GM13977 (cell line): ENCODE results near the gene POLA1.
"Not testable (repeated sequence)": the region's sequence is repeated elsewhere in the genome, so short reads cannot be mapped to it uniquely, and the experiment has no call there.

ENCODE experiments used
- DNase-seq: peaks from one replicate; pipeline ENCODE4 v3.0.0; 2012; ENCODE audit warnings: low spot score
- in situ Hi-C: fragments of 300-500 bp; cut with MboI; formaldehyde crosslinking; loops from one replicate; pipeline ENCODE4 v1.12.0; 2022; ENCODE audit warnings: low sequenced_read_pairs, low pct_unique_long_range_greater_than_20kb, mixed read lengths, inconsistent platforms; ENCODE audit not compliant: unreplicated experiment
- TF ChIP-seq, protein P1 (sequence below): IDR thresholded peaks from 2 replicates; pipeline ENCODE4 v1.5.1; 2012; ENCODE audit warnings: mild to moderate bottlenecking, control low read depth; ENCODE audit not compliant: insufficient read depth; ENCODE audit errors: extremely low read depth, missing control alignments

The POLA1 gene

DNA sequence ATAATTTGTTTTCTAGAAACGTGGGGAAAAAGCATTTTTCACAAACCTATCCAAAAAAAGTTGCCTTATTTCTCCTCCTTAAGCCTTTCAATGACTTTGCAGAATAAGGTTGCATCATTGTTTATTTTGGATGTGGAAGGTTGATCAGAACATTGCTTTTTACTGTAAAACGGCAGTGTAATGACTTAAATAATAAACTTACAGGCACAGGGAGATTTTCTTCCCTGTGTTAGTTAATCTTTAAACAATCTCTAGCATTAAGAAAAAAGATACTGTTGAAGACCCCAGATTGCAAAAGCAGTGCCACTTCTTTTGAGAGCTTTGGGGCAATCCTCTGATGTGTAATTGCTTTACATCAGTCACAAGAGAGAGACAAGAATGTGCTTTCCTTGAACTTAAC is 168.6 kb downstream of the POLA1 start:
- TF ChIP-seq, protein P1, sequence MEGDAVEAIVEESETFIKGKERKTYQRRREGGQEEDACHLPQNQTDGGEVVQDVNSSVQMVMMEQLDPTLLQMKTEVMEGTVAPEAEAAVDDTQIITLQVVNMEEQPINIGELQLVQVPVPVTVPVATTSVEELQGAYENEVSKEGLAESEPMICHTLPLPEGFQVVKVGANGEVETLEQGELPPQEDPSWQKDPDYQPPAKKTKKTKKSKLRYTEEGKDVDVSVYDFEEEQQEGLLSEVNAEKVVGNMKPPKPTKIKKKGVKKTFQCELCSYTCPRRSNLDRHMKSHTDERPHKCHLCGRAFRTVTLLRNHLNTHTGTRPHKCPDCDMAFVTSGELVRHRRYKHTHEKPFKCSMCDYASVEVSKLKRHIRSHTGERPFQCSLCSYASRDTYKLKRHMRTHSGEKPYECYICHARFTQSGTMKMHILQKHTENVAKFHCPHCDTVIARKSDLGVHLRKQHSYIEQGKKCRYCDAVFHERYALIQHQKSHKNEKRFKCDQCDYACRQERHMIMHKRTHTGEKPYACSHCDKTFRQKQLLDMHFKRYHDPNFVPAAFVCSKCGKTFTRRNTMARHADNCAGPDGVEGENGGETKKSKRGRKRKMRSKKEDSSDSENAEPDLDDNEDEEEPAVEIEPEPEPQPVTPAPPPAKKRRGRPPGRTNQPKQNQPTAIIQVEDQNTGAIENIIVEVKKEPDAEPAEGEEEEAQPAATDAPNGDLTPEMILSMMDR, result no peak
- DNase-seq, result no peak
- in situ Hi-C loops, result no loop called here

DNA sequence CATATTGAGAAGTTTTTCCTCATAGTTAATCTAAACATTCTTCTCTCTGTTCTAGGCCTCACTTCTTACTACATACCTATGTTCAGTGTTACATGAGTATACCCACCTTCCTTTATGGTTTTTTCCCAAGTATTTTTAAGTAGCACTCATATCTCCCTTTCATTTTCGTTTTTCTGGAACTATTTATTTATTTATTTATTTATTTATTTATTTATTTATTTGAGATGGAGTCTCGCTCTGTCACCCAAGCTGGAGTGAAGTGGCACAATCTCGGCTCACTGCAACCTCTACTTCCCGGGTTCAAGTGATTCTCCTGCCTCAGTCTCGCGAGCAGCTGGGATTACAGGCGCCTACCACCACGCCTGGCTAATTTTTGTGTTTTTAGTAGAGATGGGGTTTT is 170.1 kb downstream of the POLA1 start:
- in situ Hi-C loops, result not testable (repeated sequence)

DNA sequence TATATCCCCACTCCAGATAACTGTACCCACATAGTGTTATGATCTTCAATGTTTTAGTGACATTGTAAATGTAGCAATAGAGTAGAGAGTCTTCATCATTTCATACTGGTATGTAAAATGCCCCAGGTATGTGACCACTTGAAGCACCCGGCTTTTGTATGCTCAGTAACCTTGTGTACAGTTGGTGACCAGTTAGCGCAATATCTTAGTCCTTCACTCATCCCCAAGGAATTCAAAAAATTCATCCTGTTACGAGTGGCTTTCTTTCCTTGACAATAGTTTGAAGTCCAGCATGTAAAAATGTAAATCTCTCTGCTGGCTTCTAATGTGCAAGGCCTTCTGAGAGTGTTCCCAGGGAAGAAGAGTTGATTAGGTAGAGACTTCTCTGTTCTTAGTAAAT is 176.4 kb downstream of the POLA1 start:
- TF ChIP-seq, protein P1, result no peak
- in situ Hi-C loops, result no loop called here
- no peak for DNase-seq

More for the DNA sequence above, 170.1 kb downstream of the POLA1 start:
- DNase-seq, result not testable (repeated sequence)

DNA sequence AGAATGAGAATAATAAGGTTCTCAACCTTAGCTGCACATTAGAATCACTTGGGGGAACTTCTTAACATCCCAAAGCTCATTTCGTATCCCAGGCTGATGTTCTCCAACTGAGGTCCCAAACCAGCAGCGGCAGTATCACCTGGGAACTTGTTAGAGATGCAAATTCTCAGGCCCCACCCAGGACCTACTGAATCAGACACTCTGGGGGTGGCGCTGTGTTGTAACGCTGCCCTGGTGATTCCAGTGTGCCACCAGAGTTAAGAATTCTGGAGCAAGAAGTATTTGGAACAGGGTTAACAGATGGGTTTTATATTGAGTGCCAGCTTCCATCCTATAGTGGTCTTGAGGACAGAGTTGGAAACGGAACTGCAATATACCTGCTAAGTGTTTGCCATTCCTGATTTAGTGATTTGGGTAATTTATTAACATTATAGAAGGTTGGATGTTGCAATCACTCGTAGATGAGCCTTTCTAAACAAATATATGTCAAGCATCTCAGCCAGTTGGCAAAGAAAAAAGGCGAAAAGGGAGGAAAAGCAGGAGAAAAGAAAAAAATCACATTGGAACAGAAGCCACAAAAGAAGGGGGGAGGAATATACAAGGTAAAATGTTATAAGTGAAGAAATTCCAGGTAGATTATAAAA is 181.0 kb downstream of the POLA1 start:
- no peak for DNase-seq
- TF ChIP-seq, protein P1, result no peak
- in situ Hi-C loops, result no loop called here

DNA sequence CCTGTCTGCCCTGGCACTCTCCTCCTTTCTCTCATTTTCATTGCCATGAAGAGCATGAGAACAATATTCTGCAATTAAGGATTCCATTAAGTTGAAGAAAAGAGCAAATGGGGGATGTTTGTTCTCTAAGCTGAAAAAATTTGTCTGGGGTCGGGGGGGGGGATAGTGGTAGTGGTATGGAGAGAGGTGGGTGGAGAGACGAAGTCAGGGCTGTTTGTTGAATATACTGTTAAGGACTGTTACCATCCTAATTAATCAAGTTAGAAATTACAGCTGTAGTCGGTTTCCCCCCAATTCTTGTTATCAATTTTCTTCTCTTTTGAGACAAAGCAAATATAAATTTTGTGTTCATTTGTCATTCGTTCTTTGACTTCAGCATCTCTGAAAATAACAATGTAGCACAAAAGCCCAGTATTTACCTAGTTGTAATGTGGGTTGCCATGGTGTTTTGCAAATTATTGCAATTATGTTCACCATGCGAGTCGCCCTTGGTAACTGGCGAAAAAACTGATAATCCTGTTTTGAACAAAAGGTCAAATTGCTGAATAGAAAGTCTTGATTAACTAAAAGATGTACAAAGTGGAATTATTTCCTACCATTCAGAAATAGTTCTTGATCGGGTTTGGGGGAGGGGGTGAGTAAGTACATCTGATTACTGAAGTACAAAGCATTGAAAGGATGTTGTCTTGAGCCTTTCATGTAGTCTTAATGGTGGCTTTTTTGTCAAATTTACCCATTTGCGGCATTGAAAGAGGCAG is 183.0 kb downstream of the POLA1 start:
- DNase-seq, result no peak
- TF ChIP-seq, protein P1, result no peak
- in situ Hi-C loops, result no loop called here

DNA sequence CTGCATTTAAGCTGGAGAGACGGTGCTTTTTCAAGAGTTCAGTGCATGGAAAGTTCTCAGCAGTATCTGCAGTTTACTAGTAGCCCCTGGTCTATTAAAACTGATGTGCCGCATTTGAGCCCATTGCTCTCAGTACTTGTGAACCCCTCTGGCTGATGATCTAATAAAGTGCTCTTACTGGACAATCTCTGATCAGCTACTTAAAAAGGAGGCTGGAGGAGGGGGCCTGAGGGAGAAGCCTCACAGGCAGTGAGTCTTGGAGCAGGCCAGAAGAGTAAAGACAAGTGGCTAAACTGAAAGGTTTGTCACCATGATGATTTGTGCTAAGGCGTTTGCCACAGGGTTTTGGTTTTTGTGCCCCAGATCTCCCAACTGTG is 183.6 kb downstream of the POLA1 start:
- DNase-seq, result no peak
- TF ChIP-seq, protein P1, result no peak
- in situ Hi-C loops, result no loop called here

DNA sequence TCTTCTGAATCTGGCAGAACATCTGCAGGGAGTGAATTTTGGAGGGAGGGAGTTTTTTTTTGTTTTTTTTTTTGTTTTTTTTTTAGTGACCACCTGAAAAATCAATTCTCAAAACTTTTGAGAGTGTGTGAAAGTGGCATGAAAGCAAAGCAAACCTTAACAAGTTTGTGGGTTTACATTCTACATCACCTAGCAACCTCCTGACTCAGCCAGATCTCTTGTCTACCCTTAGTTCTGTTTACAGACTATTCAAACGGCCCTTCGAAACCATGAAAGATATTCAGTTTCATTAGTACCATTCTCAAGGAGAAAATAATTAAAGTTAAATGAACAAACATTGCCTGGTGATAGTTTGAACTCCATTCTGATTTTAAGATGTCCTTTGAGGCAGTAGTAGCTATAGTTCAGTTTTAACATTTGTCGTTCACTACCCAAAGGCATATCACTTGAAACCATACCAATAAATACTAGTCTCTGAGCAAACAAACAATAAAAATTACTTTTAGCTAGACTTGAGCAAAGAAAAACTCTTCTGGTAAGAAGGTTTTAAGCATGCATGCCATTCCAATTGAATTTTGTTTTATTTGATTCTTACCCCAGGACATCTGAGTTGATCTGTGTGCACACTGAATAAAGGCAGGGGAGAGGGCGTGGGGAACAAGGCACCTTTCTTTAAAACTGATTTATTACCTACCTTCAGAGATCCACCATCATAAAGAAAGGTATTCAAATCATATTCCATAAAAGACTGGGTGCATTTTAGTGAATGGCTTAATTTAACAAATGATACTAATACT is 184.3 kb downstream of the POLA1 start:
- in situ Hi-C loops, result no loop called here
- TF ChIP-seq, protein P1, result no peak
- DNase-seq, result no peak
